GM18868 (cell line): ENCODE results near the gene TIMM13.
"Not testable (repeated sequence)": the region's sequence is repeated elsewhere in the genome, so short reads cannot be mapped to it uniquely, and the experiment has no call there.

Source experiments
- ATAC-seq: cut with Tn5 transposase; IDR thresholded peaks from one replicate; pipeline ENCODE4 v1.9.1; 2021; ENCODE audit warnings: mild to moderate bottlenecking, moderate library complexity; ENCODE audit not compliant: unreplicated experiment

The TIMM13 gene

DNA sequence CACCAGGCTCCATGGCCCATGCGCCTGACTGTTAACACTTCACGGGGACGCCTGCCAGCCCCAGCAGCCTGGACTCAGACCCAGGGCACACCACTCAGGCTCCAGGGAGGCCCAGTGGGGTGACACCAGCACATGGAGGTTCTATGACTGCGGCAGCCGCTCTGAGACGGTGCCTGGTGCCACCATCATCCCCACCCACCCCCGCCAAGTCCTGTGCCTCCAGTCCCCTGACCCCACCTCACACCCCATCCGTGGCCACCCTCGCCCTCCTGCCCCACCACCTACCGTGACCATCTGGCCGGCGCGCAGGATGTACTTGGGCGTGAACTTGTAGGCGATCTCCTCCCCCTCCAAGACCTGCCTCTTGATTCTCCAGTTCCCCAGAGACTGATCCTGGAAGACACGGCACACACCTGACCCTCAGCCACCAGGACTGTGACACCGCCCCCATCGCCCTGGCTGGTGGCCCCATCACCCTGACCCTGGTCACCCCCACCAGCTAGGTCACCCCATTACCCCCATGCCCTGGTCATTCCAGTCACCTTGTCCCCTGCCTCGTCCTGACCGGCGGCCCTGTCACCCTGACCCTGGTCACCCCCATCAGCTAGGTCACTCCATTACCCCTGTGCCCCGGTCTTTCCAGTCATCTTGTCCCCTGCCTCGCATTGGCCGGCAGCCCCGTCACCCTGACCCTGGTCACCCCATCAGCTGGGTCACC, 4.9 kb upstream of the TIMM13 start:
- ATAC-seq = no peak

DNA sequence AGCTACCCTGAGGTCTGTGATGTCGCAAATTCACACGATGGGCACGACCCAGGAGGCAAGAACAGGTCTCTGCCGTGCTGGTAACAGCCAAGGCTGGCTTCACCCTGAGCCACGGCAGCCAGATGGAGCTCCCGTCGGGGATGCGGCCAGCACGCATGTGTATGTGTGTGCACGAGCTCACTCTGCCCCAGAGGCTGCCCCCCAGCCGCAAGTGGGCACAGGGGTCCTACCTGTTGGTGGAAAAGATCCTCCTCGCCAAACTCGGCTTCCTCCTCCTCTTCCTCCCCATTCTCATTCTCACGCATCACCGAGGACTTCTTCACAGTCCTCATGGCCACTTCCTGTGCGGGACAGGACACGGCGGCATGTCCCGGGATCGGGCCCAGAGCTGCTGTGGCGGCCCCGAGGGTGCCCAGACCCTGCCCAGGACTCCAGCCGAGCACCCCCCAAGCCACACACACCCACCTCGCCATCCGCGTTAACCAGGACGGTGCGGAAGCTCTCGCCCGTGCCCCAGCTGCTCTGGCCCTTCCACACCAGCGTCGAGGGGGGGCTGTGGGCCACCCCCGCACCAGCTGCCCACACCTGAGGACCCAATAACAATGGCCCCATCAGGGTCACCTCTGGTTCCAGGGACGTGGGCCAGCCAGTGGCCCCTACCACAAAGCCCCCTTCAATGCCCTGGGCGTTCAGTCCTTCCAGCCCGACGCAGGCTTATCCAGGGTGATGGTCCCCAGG, 4.1 kb upstream of the TIMM13 start:
- no peak for ATAC-seq

DNA sequence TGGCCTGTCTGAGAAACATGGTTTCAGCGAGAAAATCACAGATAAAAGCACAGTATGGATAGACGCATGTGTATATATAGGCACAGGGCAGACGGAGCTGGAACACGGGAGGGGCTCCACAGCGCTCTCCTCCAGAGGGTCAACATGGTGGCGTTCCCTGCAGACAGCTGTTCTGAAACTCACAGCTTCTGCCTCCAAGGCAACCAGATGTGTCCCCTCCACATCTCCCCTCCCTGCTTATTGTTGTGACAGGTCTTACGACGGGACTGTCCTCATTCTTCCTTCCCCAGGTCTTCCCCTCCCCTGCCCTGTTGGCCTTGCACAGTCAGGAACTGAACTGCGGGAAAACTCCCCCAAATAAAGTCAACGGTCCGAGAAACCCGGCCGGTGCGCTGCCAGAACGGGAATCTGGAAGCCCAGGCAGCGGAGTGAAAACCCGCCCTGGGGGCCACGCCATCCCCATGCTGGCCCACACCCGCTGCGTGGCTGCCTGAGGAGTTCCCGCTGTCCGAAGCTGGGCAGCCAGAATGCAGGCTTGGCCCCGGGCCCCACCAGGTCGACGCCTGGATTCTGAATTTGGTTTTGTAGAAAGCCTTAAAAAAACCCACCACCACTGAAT, 2.6 kb upstream of the TIMM13 start:
- no peak for ATAC-seq

DNA sequence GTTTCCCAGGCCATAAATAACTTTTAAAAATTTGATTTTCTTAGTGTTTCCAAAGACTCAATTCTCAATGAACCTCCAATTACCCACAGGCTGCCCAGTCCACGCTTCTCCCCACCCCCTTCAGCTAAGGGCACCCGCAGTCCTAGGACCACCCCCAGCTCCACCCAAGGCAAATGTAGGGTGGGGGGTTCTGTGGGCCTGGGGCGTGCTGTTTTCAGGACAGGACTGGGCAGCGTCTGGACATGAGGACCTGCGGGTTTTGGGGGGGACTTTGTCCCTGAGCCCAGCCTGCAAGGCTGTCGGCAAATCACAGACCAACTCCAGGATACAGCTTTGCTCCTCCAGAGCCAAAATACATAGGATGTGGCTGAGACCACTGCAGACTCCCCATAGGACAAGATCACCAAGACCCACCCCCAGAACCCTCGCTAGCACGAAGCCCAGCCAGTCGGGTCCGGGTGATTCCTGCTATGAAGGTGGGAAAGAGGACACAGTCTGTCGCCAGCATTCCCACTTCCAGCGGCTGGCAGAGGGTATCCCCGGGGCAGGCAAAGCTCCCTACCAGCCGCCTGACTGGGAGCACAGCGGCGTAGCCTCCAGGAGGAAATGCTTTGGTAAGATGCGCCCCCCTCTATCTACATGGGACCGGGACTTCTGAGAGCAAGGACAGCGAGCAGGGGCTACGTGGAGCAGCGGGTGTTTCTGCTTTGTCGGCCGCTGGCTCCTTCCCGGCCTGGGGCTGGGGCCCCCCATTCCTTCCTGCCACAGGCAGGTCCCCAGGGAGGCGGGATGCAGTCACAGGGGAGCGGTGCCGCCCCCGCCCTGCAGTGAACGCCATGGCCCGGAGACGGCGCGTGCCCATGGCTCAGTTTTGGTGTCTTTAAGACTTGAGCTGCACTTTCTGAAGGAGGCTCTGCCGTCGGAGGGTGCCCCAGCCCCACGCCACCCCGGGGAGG, 1.6 kb upstream of the TIMM13 start:
- ATAC-seq = no peak

DNA sequence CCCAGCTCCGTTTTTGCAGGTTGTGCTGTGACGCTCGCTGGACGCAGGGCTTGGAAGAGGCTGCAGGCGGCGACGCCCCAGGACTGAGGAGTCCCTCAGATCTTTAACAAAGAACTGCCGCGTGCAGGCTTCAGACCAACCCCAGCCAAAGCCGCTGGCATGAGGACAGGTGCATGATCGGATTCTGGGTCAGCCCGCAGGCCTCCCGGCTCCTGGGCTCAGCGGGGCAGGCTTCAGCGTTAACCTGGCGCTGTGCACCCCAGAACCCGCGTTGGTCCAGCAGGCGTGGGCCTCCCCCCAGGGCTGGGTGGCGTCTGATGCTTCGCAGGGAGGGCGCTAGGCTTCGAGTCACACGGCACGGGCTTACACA, 920 bp upstream of the TIMM13 start:
- ATAC-seq = no peak

DNA sequence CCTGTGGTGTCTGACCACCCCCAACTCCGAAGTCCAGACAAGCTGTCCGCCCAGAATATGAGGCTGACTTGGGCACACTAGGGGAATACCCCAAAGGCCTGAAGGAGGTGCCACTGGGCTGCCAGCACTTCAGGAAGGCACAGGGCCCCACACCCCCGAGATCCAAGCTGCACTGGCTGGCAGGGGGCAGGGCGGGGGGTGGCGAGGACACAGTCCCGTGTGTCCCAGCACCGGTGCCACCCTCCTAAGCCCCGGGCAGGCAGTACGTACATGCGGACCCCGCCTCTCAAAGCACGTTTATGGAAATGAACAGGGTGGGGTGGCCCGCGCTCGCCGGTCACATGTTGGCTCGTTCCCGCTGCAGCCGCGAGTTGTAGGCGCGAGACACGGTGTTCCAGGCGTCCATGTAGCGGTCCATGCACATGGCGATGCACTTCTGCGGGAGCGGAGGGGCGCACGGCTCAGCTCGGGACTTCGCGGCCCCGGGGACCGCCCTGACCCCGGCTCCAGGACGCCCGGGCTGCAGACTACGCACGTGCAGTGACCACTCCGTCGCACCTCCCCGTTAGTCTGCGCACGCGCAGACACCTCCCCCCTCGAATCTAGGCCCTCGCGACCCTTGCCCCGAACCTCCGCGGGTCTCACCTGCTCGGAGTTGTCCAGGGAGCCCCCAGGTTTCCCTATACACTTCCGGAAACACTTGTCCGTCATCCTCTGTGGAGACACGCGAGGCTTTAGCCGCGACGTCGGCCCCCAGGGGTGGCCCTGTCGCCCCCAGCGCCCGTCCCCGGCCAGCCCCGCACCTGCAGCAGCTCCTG, 566 bp downstream of the TIMM13 start:
- peak; percentile 16 for ATAC-seq

DNA sequence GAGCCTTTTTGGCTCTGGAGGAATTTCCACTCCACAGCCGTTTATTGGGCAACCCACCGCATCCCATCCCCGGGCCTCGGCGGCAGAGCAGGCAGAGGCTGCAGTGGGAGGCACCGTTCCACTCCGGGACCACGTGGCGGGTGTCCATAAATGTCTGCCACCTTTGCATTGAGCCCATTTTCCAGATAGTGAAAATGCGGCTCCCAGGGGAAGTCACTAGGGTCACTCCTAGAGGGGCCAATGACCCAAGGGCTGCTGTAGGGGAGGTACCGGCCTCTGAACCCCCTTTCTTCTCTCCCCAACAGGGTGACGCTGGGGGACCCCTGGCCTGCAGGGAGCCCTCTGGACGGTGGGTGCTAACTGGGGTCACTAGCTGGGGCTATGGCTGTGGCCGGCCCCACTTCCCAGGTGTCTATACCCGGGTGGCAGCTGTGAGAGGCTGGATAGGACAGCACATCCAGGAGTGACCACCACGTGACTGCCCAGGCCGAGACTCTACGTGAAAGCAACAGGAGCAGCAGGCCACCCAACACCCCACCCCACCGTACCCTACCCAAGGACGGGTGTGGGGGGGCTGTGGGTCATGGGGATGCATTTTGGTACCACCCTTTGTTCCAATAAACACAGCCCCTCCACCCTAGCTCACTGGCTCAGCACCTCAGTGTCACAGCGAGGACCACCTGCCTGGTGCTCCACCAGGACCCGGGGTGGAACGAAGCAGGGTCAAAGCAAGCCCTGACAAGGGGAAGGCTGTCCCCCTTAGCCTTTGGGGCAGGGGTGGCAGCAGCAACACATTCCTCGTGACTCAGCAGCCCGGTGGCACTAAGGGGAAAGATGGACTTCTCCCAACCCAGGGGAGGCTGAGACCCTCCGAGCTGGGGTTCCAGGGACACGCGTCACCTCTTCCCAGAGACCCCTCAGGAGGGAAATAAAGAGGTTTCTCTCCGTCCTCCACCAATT, 1.5 kb downstream of the TIMM13 start:
- ATAC-seq = no peak

DNA sequence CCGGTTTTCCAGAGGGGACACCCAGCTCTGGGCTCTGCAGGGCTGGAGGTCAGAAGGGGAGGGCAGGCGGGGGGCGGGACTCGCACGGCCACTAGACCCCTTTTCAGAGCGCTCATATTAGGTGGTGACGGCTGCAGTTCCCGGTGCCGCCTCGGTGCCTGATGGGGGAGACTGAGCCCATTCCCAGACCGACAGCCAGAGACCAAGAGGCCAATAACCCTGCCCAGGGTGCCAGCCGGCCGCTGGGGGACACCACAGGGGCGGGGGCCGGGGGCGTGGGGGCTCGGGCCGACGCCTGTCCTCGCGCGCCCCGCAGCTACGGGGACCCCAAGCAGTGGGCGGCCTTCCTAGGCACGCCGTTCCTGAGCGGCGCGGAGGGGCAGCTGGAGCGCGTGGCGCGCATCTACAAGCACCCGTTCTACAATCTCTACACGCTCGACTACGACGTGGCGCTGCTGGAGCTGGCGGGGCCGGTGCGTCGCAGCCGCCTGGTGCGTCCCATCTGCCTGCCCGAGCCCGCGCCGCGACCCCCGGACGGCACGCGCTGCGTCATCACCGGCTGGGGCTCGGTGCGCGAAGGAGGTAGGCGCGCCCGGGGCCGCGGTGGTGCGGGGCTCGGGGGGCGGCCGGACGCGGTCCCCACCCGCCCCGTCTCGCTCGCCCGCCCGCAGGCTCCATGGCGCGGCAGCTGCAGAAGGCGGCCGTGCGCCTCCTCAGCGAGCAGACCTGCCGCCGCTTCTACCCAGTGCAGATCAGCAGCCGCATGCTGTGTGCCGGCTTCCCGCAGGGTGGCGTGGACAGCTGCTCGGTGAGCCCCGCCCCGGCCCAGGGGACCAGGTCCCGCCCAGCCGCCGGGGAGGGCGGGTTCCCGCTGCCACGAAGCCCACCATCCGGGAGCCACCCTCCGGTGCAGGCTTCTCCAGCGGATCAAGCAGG, 2.4 kb downstream of the TIMM13 start:
- no peak for ATAC-seq

DNA sequence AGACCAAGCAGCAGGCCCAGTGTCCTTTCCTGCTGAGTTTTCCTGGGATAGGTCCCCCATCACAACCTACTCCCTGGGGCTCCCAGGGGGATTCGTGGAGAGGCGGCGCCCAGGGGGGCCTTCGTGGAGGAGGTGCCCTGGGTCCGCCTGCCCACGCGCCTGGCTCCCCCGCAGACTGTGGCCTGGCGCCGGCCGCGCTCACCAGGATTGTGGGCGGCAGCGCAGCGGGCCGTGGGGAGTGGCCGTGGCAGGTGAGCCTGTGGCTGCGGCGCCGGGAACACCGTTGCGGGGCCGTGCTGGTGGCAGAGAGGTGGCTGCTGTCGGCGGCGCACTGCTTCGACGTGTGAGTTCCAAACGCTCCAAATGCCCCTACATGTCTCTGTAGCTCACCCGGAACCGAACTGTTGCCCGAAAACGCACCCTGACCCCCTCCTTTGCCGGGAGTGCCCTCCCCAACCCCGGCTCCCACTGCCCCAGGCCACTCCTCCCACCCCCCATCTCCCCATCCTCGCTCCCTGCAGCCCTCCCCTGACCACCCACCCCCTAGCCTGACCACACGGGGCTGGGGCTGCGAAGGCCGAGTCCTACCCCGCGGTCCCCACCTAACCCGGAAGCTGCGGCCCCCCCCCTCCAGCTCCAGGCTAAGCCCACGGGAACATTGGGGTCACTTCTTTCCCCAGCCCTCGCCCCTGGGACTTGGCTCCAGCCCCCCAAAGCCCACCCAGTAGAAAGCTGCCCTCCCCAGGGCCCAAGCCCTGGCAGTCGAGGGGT, 3.3 kb downstream of the TIMM13 start:
- no peak for ATAC-seq

DNA sequence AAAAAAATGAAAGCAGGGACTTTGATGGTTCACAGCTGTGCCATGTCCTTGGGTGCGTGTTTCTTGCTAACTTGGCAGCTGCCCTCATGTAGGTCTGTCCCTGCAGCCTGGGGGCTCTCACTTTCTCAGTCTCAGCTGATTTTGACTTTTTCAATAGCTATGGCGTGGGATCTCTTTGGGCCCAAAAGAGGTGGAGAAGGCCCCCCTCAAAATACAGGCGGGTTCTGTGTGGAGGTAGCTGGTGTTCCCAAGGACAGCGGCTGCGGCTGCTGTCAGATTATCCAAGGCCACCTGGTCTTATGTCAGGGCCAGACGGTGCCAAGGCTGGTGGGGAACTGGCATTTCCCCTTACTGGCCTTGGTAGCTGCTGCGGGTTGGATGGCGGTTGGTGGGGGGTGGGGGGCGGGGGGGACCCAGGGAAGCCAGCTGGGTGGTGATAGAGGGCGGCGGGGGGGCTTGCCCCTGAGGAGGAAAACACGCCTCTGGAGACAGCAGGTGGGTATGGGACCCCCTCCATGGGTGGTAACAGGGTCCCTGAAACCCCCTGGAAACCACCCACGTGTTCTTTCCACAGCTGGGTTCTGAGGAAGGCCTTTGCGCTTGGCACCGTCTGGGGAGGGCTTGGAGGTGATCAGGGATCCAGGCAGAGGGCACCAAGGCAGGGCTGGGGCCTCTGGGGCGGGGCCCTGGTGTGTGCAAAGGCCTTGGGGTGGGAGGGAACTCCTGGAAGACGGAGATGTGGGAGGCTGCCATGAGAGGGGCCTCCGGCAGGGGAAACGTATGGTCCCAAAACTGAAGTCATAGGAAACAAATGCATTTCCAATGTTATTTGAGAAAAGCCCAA, 4.1 kb downstream of the TIMM13 start:
- ATAC-seq = no peak

DNA sequence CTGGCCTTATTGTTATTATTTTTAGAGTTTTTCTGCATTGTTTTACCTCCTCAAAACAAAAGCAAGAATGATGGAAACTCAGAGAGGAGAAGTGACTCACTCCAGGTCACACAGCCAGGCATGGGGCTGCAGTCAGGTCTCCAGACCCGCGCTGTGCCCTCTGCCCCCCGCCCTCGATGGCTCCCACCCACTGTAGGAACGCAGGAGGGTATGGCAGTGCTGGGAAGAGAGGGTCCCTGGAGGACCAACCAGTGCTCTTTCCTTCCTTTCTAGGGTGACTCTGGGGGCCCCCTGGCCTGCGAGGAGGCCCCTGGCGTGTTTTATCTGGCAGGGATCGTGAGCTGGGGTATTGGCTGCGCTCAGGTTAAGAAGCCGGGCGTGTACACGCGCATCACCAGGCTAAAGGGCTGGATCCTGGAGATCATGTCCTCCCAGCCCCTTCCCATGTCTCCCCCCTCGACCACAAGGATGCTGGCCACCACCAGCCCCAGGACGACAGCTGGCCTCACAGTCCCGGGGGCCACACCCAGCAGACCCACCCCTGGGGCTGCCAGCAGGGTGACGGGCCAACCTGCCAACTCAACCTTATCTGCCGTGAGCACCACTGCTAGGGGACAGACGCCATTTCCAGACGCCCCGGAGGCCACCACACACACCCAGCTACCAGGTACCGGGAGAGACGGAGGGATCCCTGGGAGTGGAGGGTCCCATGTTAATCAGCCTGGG, 5.6 kb downstream of the TIMM13 start:
- no peak for ATAC-seq

DNA sequence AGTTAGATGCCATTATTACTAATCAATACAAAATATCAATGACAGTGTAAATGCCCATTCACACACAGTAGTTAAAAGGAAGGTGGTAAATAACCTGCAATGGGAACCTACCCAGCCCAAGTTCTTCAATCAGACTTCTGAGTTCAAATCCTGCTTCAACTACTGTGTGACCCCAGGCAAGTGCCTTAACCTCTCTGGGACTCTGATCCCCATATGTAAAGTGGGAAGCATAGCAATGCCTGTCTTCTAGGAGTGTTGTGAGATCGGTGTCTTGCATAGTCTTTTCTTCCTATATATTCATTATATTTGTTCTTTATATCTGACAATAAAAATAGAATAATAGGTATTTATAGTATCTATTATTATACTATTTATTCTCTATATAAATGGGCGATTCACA, 6.9 kb downstream of the TIMM13 start:
- ATAC-seq = no peak

DNA sequence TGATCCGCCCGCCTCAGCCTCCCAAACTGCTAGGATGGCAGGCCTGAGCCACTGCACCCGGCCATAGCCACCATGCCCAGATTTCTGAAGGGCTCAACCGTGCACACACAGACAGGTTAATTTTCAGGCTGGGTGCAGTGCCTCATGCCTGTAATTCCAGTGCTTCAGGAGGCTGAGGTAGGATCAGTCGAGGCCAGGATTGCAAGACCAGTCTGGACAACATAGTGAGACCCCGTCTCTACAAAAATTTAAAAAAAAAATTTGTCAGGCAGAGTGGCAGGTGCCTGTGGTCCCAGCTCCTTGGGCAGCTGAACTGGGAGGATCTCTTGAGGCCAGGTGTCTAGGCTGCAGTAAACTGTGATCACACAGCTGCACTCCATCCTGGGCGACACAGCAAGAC, 7.6 kb downstream of the TIMM13 start:
- ATAC-seq = no peak

DNA sequence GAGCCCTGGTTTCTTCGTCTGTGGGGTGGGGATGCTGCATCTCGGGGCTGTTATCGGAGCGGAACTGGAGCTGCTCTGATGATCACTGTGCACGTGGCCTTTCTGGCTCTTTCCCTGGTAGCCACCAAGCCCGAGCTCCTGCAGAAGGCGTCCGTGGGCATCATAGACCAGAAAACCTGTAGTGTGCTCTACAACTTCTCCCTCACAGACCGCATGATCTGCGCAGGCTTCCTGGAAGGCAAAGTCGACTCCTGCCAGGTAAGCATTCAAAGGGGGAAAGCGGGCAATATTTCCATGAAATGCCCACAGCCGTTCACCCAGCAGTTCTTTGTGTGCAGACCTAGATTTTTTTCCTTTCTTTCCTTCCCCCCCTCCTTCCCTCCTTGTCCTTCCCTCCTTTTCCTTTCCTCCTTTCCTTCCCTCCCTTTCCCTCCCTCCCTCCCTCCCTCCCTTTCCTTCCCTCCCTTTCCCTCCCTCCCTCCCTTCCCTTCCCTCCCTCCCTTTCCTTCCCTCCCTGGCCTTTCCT, 9.4 kb downstream of the TIMM13 start:
- ATAC-seq = no peak

DNA sequence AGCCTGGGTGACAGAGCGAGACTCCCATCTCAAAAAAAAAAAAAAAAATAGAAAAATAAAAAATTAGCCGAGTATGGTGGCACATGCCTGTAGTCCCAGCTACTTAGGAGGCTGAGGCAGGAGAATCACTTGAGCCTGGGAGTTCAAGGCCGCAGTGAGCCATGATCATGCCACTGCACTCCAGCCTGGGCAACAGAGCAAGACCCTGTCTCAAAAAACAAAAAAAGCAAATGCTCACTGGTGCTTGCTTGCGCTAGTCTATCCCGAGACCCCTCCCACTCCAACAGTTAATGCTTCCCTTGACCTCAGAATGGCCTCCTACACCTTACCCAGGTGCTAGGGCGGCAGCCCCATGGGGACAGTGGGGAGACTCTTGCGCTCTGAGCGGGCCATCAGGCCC, 9.9 kb downstream of the TIMM13 start:
- not testable (repeated sequence) for ATAC-seq
